ENCODE measurements around the gene ATP9B. TPM values are rescaled to one million over a fixed set of nuclear protein-coding genes. Genes with fewer than 3 reads are reported as not detected.

ATP9B gene
- total and polyA plus RNA-seq, 10 donors, result 7.5 to 58.4 (median 42.7) TPM

GRCh38 chr18:79360933-79361332 is 291.7 kb downstream of the ATP9B start:
- H3K27ac ChIP-seq, result no peak overlapping the region
- no peaks in the 10 kb centered on the region for H3K4me1 ChIP-seq
- H3K9me3 ChIP-seq, result no peaks in the 10 kb centered on the region
- WGBS, 5 donors, result 94 to 97% (median 97%) methylated on average over 12 of the region's 12 CpGs
- intact Hi-C loops (cut with DNase I; ENCODE audit: low total_unique reads), result no loop called here
- H3K27me3 ChIP-seq (replicated peaks in 1 of 7), result no peaks in the 10 kb centered on the region
- TF ChIP-seq POLR2AphosphoS5 (IDR thresholded peaks at IDR 0.05) (no peak), POLR2A (IDR thresholded peaks at IDR 0.05) (no peak)
- TF ChIP-seq, protein P1, sequence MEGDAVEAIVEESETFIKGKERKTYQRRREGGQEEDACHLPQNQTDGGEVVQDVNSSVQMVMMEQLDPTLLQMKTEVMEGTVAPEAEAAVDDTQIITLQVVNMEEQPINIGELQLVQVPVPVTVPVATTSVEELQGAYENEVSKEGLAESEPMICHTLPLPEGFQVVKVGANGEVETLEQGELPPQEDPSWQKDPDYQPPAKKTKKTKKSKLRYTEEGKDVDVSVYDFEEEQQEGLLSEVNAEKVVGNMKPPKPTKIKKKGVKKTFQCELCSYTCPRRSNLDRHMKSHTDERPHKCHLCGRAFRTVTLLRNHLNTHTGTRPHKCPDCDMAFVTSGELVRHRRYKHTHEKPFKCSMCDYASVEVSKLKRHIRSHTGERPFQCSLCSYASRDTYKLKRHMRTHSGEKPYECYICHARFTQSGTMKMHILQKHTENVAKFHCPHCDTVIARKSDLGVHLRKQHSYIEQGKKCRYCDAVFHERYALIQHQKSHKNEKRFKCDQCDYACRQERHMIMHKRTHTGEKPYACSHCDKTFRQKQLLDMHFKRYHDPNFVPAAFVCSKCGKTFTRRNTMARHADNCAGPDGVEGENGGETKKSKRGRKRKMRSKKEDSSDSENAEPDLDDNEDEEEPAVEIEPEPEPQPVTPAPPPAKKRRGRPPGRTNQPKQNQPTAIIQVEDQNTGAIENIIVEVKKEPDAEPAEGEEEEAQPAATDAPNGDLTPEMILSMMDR (IDR thresholded peaks at IDR 0.05 in 8 of 11, conservative IDR thresholded peaks at IDR 0.05 in 3 of 11), result no peak
- DNase-seq, result no peak
- H3K4me3 ChIP-seq, result no peak overlapping the region
- H3K36me3 ChIP-seq, result peaks cover 0 to 72% (median 36%) of the 10 kb centered on the region in 6 donors

- TF ChIP-seq POLR2A (IDR thresholded peaks at IDR 0.05) (no peak), POLR2AphosphoS5 (IDR thresholded peaks at IDR 0.05) (no peak)
- TF ChIP-seq, protein P1 (IDR thresholded peaks at IDR 0.05 in 8 of 11, conservative IDR thresholded peaks at IDR 0.05 in 3 of 11), result no peak
- Histone ChIP-seq H3K4me1 (no peaks in the 10 kb centered on the region), H3K4me3 (no peak overlapping the region), H3K9me3 (no peaks in the 10 kb centered on the region), H3K27ac (no peak overlapping the region), H3K27me3 (replicated peaks in 1 of 7) (no peaks in the 10 kb centered on the region), H3K36me3 (peaks cover 0 to 81% (median 36%) of the 10 kb centered on the region in 6 donors)
- WGBS, 5 donors, result 91 to 95% (median 94%) methylated on average over 20 of the region's 20 CpGs
- intact Hi-C loops (cut with DNase I; ENCODE audit: low total_unique reads), result no loop called here
- DNase-seq, result no peak
Measured at GRCh38 chr18:79361766-79362522, 292.8 kb downstream of the ATP9B start.

DNA sequence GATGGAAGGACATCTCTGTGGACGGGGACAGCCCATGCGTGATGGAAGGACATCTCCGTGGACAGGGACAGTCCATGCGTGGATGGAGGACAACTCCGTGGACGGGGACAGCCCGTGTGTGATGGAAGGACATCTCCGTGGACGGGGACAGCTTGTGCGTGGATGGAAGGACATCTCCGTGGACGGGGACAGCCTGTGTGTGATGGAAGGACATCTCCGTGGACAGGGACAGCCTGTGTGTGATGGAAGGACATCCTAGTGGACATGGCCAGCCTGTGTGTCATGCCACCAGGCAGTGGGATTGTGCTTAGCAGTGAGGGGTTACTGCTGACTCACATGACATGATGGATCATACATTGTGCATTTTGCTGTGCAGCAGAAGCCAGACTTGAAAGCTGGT is 296.5 kb downstream of the ATP9B start:
- Histone ChIP-seq H3K27me3 (replicated peaks in 1 of 7) (no peaks in the 10 kb centered on the region), H3K4me1 (peaks cover 11 to 21% (median 13%) of the 10 kb centered on the region in 6 donors), H3K4me3 (no peak overlapping the region), H3K9me3 (no peaks in the 10 kb centered on the region), H3K27ac (no peak overlapping the region), H3K36me3 (peaks cover 0 to 64% (median 23%) of the 10 kb centered on the region in 6 donors)
- TF ChIP-seq, protein P1 (IDR thresholded peaks at IDR 0.05 in 8 of 11, conservative IDR thresholded peaks at IDR 0.05 in 3 of 11), result no peak
- TF ChIP-seq POLR2AphosphoS5 (IDR thresholded peaks at IDR 0.05), result no peak
- no peak for TF ChIP-seq POLR2A (IDR thresholded peaks at IDR 0.05)
- WGBS, 5 donors, result 95 to 99% (median 97%) methylated on average over 13 of the region's 13 CpGs
- no peak for DNase-seq
- intact Hi-C loops (cut with DNase I; ENCODE audit: low total_unique reads), result no loop called here

Measured in spleen (tissue), 11 donors.